Measurements from ENCODE around the gene ZFP69B. TPM values are rescaled to one million over a fixed set of nuclear protein-coding genes. Genes with fewer than 3 reads are reported as not detected.
"Not testable (repeated sequence)": the region's sequence is repeated elsewhere in the genome, so short reads cannot be mapped to it uniquely, and the experiment has no call there.

Gene ZFP69B
- total and polyA plus RNA-seq, 9 donors: 0.60 to 3.4 (median 1.2) TPM

DNA sequence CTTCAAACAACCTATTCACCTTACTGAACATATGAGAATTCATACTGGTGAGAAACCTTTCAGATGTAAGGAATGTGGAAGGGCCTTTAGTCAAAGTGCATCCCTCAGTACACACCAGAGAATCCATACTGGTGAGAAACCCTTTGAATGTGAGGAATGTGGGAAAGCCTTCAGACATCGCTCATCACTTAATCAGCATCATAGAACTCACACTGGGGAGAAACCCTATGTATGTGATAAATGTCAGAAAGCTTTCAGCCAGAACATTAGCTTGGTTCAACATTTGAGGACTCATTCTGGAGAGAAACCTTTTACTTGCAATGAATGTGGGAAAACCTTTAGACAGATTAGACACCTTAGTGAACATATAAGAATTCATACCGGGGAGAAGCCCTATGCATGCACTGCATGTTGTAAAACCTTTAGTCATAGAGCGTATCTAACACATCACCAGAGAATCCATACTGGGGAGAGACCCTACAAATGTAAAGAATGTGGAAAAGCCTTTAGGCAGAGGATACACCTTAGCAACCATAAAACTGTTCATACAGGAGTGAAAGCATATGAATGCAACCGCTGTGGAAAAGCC, 45.1 kb downstream of the ZFP69B start:
- no peaks in the 10 kb centered on the region for H3K27me3 ChIP-seq
- peaks cover 3 to 21% of the 10 kb centered on the region in 2 donors for H3K9me3 ChIP-seq
- no peaks in the 10 kb centered on the region for H3K36me3 ChIP-seq
- no peak for DNase-seq
- H3K4me1 ChIP-seq (ENCODE audit: insufficient read depth): no peaks in the 10 kb centered on the region
- H3K4me3 ChIP-seq: no peak overlapping the region
- H3K27ac ChIP-seq: no peak overlapping the region
- TF ChIP-seq POLR2A (IDR thresholded peaks at IDR 0.05) (no peak), CTCF (IDR thresholded peaks at IDR 0.05) (no peak), EP300 (IDR thresholded peaks at IDR 0.05) (no peak)
- WGBS, 3 donors: 97 to 98% (median 98%) methylated on average over 4 of the region's 4 CpGs
- intact Hi-C loops (cut with DNase I): no loop called here

DNA sequence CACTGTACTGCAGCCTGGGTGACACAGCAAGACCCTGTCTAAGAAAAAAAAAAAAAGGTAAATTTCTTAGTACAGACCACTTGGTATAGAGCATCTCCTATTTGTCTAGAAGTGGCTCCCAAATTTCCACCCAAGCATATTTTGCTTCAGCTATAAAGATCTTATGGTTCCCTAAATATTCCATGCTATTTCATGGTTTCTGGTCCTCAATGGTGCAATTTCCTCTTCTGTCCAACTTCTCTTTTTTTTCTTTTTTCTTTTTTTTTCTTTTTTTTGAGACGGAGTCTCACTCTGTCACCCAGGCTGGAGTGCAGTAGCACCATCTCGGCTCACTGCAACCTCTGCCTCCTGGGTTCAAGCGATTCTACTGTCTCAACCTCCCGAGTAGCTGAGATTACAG, 52.4 kb downstream of the ZFP69B start:
- intact Hi-C loops (cut with DNase I); DNase-seq; H3K4me3 ChIP-seq; H3K4me1 ChIP-seq (ENCODE audit: insufficient read depth); H3K27me3 ChIP-seq; H3K27ac ChIP-seq; H3K36me3 ChIP-seq: not testable (repeated sequence)
- WGBS, 3 donors: 97 to 99% (median 98%) methylated on average over 4 of the region's 4 CpGs
- H3K9me3 ChIP-seq: peaks cover 0 to 14% of the 10 kb centered on the region in 2 donors

DNA sequence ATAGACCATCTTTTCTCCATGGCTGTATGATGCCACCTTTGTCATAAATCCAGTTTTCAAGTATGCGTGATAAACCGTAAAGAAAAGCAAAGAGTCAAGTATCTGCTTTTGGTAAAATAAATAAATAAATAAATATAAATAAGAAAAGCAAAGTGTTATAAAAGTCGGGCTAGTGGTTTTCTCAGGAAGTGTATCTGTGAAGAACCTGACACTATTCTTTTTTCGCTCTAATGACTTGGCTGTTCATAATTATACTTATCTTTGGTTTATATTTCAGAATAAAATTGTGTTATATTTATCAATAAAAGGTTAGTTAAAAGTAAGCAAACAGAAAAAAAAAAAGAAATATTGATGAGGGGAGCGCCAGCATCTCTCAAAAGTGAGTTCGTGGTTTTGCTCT, 57.7 kb downstream of the ZFP69B start:
- intact Hi-C loops (cut with DNase I): no loop called here
- Histone ChIP-seq H3K9me3 (peaks cover 0 to 4% of the 10 kb centered on the region in 2 donors), H3K27ac (peak overlapping the region in 1 of 2 donors; percentile 35), H3K36me3 (no peaks in the 10 kb centered on the region), H3K27me3 (no peaks in the 10 kb centered on the region), H3K4me1 (ENCODE audit: insufficient read depth) (peaks cover 3% of the 10 kb centered on the region), H3K4me3 (peak overlapping the region; percentile 55)
- WGBS, 3 donors: 62 to 66% (median 63%) methylated on average over 6 of the region's 6 CpGs
- TF ChIP-seq POLR2A (IDR thresholded peaks at IDR 0.05): no peak
- TF ChIP-seq EP300 (IDR thresholded peaks at IDR 0.05): no peak
- no peak for TF ChIP-seq CTCF (IDR thresholded peaks at IDR 0.05)
- DNase-seq: no peak

- H3K27ac ChIP-seq: peak within 1 kb of the TSS; percentile 23 to 35
- TF ChIP-seq POLR2A (IDR thresholded peaks at IDR 0.05) (no peak), EP300 (IDR thresholded peaks at IDR 0.05) (no peak), CTCF (IDR thresholded peaks at IDR 0.05) (no peak)
- peaks cover 3% of the 10 kb centered on the region for H3K4me1 ChIP-seq (ENCODE audit: insufficient read depth)
- no peaks in the 10 kb centered on the region for H3K36me3 ChIP-seq
- WGBS, 3 donors: 1% methylated on average over 63 to 76 of the region's 76 CpGs
- peaks cover 0 to 4% of the 10 kb centered on the region in 2 donors for H3K9me3 ChIP-seq
- H3K27me3 ChIP-seq: no peaks in the 10 kb centered on the region
- DNase-seq: peak; percentile 61 to 82 (median 73)
- H3K4me3 ChIP-seq: peak within 1 kb of the TSS; percentile 55
- intact Hi-C loops (cut with DNase I): no loop called here
These were observed 58.4 kb downstream of the ZFP69B start, which contains the start of gene EXO5 for GRCh38 chr1:40508375-40509341. EXO5 (plus strand) TSS chr1:40508767; CDS start chr1:40514545, 5,778 bp downstream.

Other genes starting within 250 kb of the ZFP69B start
- not detected for gene TMCO2, start 202.5 kb upstream of the ZFP69B start, total RNA-seq
- not detected for gene TMCO2, start 202.5 kb upstream of the ZFP69B start, polyA plus RNA-seq
- gene ZMPSTE24, start 192.2 kb upstream of the ZFP69B start, total RNA-seq: 10 to 100 TPM; 24.5 to 36.9 (median 29.0) TPM
- 10 to 100 TPM; 19.0 to 44.4 TPM for gene ZMPSTE24, start 192.2 kb upstream of the ZFP69B start, polyA plus RNA-seq
- gene COL9A2, start 133.2 kb upstream of the ZFP69B start, total RNA-seq: 1 to 10 TPM in 4 of 7 donors, under 1 TPM in 3; 0.30 to 5.7 (median 1.7) TPM
- 1 to 10 TPM; 1.2 to 2.2 TPM for gene COL9A2, start 133.2 kb upstream of the ZFP69B start, polyA plus RNA-seq
- gene SMAP2, start 76.7 kb upstream of the ZFP69B start, total RNA-seq: 10 to 100 TPM; 11.6 to 25.7 (median 15.4) TPM
- gene SMAP2, start 76.7 kb upstream of the ZFP69B start, polyA plus RNA-seq: 10 to 100 TPM; 10.7 to 72.0 TPM
- gene ZFP69, start 26.8 kb downstream of the ZFP69B start, total RNA-seq: 1 to 10 TPM; 2.3 to 5.4 (median 3.6) TPM
- 1 to 10 TPM; 1.9 to 4.5 TPM for gene ZFP69, start 26.8 kb downstream of the ZFP69B start, polyA plus RNA-seq
- 1 to 10 TPM; 3.7 to 7.5 (median 6.7) TPM for gene EXO5, start 58.3 kb downstream of the ZFP69B start, total RNA-seq
- 1 to 10 TPM; 4.7 to 8.7 TPM for gene EXO5, start 58.3 kb downstream of the ZFP69B start, polyA plus RNA-seq
- 1 to 10 TPM; 2.5 to 5.1 (median 3.2) TPM for gene ZNF684, start 81.2 kb downstream of the ZFP69B start, total RNA-seq
- 1 to 10 TPM; 2.7 to 3.8 TPM for gene ZNF684, start 81.2 kb downstream of the ZFP69B start, polyA plus RNA-seq
- gene RIMS3, start 215.2 kb downstream of the ZFP69B start, total RNA-seq: 10 to 100 TPM in 1 of 7 donors, 1 to 10 TPM in 6; 1.3 to 12.6 (median 6.2) TPM
- gene RIMS3, start 215.2 kb downstream of the ZFP69B start, polyA plus RNA-seq: 1 to 10 TPM; 1.4 to 4.4 TPM
- 10 to 100 TPM; 28.8 to 65.6 (median 45.1) TPM for gene NFYC, start 241.2 kb downstream of the ZFP69B start, total RNA-seq
- 10 to 100 TPM; 44.1 to 90.9 TPM for gene NFYC, start 241.2 kb downstream of the ZFP69B start, polyA plus RNA-seq